ENCODE data around the gene FOXK2.

Gene FOXK2

DNA sequence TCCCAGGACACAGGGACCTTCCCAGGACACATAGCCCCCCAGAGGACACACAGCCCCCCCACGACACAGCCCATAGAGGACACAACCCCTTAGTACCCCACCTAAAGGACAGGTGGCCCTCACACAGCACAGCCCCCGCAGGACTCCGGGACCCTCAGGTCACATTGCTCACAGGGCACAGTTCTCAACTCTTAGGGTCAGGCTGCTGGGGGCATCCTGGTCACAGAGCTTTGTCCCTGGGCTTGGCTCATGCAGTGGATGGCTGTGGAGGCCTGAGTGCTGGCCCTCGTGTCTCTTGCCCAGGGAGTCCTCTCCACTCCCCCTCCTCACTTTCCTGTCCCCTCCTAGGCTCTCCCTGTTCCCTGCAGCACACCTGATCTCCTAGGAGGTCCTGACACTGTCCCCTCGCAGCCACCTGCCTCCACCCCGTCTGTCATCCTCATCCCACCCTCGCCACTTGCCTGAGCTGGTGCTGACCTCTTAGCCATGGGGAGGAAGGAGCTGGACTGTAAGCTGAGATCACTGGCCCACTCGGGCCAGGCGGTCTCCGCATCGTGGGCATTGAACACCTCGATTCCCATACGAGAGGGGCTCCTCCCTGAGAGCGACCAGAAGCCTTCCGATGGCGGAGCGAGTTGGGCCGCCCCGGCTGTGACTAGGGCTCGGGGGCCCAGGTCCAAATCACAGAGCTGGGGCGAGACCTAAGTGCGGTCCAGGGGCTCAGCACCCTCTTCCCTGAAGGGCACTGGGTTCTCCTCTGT lies 130.1 kb downstream of the FOXK2 start:
- Mint-ChIP-seq H3K4me1 (peaks cover 13% of the 10 kb centered on the region), H3K27me3 (ENCODE audit: low read depth) (no peaks in the 10 kb centered on the region), H3K4me3 (peak overlapping the region; percentile 77 to 82 (median 79)), H3K36me3 (ENCODE audit: low read depth) (peaks cover 7% of the 10 kb centered on the region), H3K27ac (peak overlapping the region; percentile 20 to 83 (median 62)), H3K9me3 (no peaks in the 10 kb centered on the region)
- TF ChIP-seq, protein P1, sequence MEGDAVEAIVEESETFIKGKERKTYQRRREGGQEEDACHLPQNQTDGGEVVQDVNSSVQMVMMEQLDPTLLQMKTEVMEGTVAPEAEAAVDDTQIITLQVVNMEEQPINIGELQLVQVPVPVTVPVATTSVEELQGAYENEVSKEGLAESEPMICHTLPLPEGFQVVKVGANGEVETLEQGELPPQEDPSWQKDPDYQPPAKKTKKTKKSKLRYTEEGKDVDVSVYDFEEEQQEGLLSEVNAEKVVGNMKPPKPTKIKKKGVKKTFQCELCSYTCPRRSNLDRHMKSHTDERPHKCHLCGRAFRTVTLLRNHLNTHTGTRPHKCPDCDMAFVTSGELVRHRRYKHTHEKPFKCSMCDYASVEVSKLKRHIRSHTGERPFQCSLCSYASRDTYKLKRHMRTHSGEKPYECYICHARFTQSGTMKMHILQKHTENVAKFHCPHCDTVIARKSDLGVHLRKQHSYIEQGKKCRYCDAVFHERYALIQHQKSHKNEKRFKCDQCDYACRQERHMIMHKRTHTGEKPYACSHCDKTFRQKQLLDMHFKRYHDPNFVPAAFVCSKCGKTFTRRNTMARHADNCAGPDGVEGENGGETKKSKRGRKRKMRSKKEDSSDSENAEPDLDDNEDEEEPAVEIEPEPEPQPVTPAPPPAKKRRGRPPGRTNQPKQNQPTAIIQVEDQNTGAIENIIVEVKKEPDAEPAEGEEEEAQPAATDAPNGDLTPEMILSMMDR (IDR thresholded peaks at IDR 0.05; ENCODE audit: unreplicated experiment in 3 of 3), result no peak

DNA sequence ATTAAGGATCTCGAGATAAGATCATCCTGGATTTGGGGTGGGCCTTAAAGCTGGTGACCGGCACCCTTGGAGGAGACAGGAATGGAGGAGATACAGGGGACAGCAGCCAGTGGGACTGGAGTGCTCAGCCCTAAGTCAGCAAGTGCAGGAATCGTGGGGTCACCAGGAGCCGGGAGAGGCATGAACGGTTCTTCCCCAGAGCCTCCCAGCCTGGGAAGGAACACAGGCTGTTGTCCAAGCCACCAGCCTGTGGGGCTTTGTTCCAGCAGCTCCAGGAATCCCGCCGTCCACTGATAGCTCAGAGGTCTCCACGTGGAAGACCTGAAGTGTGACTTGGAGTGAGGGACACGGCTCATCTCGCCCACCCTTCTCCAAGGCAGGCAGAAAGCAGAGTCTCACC lies 131.2 kb downstream of the FOXK2 start:
- no peaks in the 10 kb centered on the region for H3K9me3 Mint-ChIP-seq
- H3K36me3 Mint-ChIP-seq (ENCODE audit: low read depth), result no peaks in the 10 kb centered on the region
- H3K4me3 Mint-ChIP-seq, result no peak overlapping the region
- H3K27ac Mint-ChIP-seq, result no peak overlapping the region
- no peaks in the 10 kb centered on the region for H3K27me3 Mint-ChIP-seq (ENCODE audit: low read depth)
- peaks cover 8% of the 10 kb centered on the region for H3K4me1 Mint-ChIP-seq
- TF ChIP-seq, protein P1 (IDR thresholded peaks at IDR 0.05; ENCODE audit: unreplicated experiment in 3 of 3), result no peak

DNA sequence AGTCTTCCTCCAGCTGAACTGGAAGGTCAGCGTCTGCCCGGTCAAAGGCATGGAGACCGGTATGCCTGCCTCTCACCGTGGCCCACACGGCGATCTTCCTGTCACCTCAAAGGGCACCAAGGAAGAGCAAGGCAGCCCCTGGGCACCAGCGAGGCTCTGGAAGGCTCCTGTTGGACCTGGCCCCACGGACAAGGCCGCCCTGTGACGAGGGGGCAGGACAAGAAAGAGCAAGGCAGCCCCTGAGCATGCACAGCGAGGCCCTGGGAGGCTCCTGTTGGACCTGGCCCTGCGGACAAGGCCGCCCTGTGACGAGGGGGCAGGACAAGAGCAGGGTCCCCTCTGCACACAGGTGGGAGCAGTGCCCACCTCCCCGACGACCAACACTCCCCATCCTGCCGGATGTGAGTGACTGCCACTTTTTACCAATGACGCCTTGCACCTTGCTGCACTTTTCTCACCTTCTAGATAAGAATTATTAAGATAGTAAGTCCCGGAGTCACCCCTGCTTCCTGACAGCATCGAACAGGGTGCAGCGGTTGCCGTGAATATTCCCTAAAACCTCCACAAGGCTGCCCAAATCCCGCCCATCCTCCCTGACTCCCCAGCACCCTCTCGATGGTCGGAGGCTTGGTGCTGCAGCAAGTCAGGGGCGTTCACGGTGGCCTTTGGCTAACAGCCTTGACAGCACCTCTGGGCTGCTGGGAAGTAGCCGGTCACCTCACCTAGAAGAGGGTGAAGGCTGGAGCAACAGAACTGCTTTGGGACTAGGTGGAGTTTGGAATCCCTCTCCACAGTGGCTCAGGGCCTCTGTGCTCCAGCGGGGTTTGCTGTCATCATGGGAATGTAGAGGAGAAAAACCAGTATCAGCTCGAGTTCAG lies 134.4 kb downstream of the FOXK2 start:
- no peaks in the 10 kb centered on the region for H3K4me1 Mint-ChIP-seq
- no peaks in the 10 kb centered on the region for H3K9me3 Mint-ChIP-seq
- no peaks in the 10 kb centered on the region for H3K27me3 Mint-ChIP-seq (ENCODE audit: low read depth)
- peak overlapping the region in 1 of 3 experiments; percentile 38 for H3K4me3 Mint-ChIP-seq
- TF ChIP-seq, protein P1 (IDR thresholded peaks at IDR 0.05; ENCODE audit: unreplicated experiment in 3 of 3), result no peak
- H3K27ac Mint-ChIP-seq, result no peak overlapping the region
- H3K36me3 Mint-ChIP-seq (ENCODE audit: low read depth), result peaks cover 13% of the 10 kb centered on the region

Measured in nephron (organoid).